ENCODE measurements around the gene VWA1. TPM values are rescaled to one million over a fixed set of nuclear protein-coding genes. Genes with fewer than 3 reads are reported as not detected.

Gene VWA1, protein sequence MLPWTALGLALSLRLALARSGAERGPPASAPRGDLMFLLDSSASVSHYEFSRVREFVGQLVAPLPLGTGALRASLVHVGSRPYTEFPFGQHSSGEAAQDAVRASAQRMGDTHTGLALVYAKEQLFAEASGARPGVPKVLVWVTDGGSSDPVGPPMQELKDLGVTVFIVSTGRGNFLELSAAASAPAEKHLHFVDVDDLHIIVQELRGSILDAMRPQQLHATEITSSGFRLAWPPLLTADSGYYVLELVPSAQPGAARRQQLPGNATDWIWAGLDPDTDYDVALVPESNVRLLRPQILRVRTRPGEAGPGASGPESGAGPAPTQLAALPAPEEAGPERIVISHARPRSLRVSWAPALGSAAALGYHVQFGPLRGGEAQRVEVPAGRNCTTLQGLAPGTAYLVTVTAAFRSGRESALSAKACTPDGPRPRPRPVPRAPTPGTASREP
- polyA plus RNA-seq (2012; ENCODE audit: insufficient read depth, insufficient read length): 1.1 TPM

DNA sequence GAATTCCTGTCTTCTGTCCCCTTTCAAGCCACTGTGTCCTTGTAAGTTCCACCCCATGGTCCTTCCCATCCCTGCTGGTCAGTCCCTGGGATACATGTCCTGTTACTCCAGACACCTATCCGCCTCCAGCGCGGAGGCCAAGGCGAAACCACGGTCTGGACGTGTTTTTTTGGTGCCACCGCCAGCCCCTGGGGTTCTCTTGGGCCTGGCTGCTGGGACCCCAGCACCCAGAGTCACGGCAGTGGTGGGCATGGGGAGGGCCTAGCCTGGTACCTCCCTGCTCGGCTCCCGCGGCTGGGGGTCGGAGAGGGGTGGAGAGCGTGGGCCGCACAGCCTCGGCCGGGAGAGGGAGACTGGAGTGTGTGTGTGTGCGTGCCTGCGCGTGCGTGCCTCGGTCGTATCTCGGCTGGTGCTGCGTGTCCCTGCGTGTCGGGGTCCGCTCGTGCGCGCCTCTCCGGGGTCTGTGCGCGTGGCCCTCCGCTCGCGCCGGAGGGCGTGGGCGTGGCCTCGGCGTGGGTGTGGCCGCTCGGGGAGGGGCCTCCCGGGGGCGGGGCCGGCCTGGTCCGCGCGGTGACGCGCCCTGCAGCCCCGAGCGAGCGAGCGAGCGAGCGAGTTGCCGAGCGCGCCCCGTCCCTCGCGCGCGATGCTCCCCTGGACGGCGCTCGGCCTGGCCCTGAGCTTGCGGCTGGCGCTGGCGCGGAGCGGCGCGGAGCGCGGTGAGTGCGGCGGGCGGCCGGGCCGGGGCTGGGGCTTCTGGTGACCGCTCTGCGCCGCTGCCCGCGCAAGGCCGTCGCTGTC lies at the start of gene VWA1:
Gene VWA1 (plus strand): TSS at position 585 of the 798 bp plus-strand sequence. CDS start 59 bp downstream, at position 644.
- H3K4me3 ChIP-seq (ENCODE audit: low read length): peak within 1 kb of the TSS; percentile 41
- peak; percentile 25 for DNase-seq (ENCODE audit: low read depth, low spot score)

DNA sequence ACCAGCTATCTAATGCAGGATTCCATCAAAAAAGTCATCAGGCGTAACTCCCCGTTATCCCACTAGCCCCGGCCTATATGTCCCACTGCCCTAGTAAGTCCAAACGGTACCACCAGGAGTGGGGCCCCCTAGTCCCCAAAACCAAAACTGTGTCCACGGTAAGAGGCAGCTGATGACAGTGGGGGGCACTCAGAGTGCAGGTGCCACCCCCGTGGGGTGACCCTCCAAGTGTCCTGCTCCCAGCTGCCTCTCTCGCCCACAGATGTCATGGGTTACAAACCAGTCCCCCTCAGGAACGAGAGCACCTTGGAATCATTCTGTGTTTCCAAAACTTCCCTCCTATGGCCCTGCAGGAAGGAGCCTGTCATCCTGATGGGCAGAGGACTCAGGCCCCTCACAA lies 49.6 kb upstream of the VWA1 start:
- H3K4me3 ChIP-seq (ENCODE audit: low read length): no peak overlapping the region
- no peak for DNase-seq (ENCODE audit: low read depth, low spot score)

DNA sequence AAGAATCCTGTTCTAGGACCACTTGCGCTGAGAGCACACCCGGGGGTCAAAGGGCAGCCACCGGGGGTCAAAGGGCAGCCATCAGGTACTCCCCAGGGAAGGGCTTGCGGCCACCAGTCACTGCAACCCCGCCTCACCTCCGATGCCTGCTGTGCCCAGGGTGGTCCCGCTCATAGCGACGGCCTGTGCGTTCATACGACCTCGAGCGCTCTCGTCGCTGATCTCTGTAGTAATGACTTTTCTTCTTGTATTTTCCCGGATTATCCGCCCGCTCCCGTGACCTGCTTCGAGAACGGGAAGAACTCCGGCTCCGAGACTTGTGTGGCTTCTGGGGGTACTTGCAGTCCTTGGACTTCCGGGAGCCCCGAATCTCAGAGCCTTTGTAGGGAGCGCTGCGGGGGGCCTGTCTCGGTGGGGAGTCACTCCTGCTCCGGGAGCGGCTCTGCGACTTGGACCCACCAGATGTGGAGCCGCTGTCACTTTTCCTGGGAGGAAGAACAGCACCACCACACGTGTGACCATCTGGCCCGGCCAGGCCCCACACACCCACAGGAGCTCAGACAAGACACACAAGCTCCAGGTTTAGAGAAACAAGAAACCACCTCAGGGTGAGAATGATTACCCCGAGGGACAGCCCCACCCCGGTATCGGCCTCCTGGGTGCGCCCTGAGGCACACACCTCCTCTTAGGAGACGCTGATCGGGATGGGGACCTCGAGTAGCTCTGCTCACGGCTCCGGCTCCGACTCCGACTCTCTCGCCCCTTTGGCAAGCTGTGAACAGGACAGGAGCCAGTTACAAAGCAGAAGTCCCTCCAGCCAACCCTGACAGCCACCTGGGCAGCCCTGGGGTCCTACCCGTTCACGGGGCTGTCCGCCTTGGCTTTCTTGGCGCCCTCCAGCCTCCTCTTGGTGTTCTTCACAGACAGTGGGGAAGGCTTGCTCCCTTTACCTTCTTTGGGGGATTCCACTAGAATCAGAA lies 48.1 kb upstream of the VWA1 start:
- DNase-seq (ENCODE audit: low read depth, low spot score): no peak
- no peak overlapping the region for H3K4me3 ChIP-seq (ENCODE audit: low read length)

DNA sequence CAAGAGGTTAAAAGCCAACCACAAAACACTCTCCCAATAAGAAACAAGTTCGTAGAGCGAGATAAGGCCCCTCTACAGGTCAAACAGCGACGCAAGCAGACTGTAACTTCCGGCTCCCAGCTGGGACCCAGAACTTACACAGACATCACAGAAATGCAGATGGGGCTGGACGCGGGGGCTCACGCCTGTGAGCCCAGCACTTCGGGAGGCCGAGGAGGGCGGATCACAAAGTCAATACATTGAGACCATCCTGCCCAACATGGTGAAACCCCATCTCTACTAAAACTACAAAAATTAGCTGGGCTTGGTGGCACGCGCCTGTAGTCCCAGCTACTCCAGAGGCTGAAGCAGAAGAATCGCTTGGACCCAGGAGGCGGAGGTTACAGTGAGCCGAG lies 47.4 kb upstream of the VWA1 start:
- H3K4me3 ChIP-seq (ENCODE audit: low read length): no peak overlapping the region
- DNase-seq (ENCODE audit: low read depth, low spot score): no peak

DNA sequence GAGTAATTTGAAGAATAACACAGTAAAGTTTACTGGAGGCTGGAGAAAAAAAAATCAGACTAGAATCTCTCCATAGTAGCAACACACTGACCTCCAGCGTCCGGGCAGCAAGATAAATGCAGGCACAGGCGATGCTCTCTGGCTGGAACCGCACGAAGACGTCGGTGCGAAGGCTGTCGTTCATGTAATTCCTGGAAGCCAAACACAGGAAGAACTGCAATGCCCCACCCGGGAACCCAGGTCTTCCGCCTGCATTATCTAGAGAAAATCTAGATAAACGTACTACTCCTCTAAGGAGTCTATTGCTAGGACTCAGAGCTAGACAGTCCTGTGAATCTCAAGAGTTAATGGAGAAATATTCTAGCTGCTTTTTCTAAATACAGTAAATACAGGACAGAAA lies 44.8 kb upstream of the VWA1 start:
- no peak overlapping the region for H3K4me3 ChIP-seq (ENCODE audit: low read length)
- no peak for DNase-seq (ENCODE audit: low read depth, low spot score)

DNA sequence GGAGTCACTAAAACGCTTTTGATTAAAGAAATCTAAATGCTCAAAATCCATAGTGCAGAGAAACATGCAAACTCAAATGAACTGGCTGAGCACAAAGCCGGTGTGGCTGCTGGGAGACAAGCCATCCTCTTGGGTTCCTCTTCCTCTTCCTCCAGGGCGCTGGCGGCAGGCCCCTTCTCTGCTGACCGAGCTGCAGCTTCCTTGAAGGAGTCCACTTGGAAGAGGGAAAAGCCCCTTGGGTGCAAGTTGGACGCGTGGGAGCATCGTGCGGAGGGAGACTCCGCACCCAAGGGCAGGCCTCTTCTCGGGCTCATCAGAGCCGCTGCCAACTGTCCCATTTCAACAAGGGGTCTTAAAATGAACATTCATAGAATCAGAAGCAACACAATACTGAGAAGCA lies 44.3 kb upstream of the VWA1 start:
- H3K4me3 ChIP-seq (ENCODE audit: low read length): no peak overlapping the region
- DNase-seq (ENCODE audit: low read depth, low spot score): no peak

DNA sequence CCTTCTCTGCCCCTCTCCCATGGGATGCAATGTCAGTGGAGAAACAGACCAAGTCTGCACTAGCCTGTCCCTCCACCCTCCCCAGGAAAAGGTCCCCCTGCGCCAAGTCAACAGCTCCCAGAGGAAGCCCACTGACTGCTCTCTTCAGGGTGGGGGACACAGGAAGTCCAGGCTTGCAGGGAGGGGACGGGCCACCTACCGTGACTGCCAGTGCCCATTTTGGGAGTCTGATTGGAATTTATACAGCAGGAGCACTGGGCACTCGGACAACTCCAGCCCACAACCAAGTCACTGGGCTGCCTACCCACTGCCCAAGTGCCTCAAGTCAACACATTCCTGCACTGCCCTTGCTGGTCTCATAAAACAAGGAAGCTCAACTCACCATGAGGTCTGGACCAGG lies 42.5 kb upstream of the VWA1 start:
- no peak for DNase-seq (ENCODE audit: low read depth, low spot score)
- H3K4me3 ChIP-seq (ENCODE audit: low read length): no peak overlapping the region

DNA sequence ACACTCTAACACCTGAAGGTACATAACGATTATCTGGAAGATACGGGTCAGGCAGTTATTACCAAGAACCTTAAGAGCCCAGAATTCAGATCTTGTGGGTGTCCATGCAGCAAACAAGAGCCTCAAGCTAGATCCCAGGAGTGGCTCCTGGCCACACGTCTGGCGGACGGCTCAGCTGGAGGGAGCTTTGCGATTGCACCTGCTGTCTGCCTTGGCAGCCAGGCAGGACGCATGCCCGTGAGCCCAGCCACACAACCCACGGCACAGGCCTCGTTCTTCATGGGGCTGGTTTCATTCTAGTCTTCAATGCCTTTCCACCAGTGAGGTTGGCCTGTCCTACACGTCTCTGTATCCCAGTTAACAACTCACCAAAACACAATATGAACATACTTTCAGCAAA lies 42.1 kb upstream of the VWA1 start:
- DNase-seq (ENCODE audit: low read depth, low spot score): no peak
- H3K4me3 ChIP-seq (ENCODE audit: low read length): no peak overlapping the region

DNA sequence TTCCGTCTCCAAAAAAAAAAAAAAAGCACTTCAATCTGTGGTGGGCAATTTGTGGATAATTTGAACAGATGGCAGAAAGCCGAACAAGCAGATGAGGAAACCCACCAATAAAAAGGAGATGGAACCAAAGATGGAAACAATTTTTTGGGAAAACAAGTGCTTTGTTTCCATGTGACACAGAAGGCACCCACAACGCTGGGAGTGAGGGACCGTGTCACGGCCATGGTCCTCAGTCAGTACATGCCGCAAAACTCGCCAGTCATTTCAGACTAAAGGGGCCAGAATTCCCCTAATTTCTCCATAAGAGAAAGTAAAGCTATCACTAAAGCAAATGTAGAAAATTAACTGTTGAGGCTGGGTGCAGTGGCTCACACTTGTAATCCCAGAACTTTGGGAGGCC lies 41.4 kb upstream of the VWA1 start:
- no peak for DNase-seq (ENCODE audit: low read depth, low spot score)
- no peak overlapping the region for H3K4me3 ChIP-seq (ENCODE audit: low read length)

DNA sequence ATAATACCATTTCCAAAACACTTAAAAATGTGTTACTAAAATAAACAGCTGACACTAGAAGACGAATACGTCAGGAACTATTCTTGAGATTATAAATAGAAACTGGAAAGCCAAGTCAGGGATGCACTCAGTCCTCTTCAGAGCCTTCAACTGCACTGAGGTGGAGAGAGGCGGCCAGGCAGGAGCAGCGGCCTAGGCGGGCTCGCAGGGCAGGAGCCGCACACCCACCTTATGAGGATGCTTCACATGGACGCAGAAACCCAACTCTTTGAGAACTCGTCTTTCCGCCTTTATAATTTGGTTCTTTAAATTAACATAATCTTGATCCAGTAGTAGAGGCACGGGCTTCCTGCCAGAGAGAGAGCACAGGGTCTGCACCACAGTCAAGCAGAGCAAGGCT lies 40.3 kb upstream of the VWA1 start:
- DNase-seq (ENCODE audit: low read depth, low spot score): no peak
- H3K4me3 ChIP-seq (ENCODE audit: low read length): no peak overlapping the region

DNA sequence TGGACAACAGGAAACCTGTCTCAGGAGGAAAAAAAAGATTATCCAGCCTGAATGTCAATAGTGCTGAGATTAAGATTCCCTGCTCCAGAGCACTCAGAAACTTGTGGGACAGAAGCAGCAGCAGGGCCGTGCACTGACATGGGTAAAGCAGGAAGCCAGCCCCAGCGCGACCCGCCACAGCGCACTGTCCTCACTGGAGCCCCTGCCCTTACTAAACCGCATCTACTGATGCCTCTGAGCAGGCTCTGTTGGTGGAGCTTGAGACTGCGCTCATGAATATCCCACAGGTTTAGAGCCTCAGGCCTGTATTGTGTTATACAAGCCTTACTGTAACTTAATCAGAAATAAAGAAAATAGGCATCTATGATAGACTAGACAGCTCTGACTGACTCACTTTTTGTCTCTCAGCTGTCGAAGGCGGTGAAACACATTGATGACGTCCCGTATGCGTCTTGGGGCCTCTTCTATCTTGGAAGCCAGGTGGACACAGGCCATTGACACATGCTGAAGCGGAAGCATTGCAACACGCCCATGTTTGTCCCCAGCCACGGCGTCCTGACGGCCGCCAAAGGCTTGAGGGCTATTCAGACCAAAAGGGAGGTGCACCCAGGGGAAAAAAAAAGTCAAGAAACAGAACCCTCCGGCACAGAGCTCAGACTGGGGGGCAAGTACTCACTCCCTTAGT lies 37.5 kb upstream of the VWA1 start:
- no peak for DNase-seq (ENCODE audit: low read depth, low spot score)
- peak overlapping the region; percentile 95 for H3K4me3 ChIP-seq (ENCODE audit: low read length)

DNA sequence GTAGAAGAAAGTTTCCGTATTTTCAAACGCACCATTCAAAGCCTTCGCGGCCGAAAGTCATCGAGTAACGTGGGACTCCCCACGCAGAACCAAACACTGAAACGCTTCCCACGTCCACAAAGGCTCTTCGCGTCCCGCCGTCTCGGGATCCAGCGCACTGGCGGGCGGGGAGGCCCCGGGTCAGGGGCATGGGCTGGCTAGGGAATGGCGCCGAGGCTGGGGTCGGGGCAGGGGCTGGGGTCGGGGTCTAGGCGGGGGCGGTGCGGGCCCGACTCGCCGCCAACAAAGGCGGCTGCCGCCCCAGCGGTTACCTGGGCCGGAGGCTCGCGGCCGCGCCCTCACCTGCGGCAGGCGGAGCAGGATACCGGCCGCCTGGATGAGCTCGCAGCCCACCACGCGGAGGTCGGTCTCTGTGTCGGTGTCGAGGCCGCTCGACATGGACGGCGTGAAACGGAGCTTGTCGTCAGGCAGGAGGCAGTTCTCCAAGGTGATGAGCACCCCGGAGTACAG lies 36.8 kb upstream of the VWA1 start:
- DNase-seq (ENCODE audit: low read depth, low spot score): no peak
- peak overlapping the region; percentile 95 for H3K4me3 ChIP-seq (ENCODE audit: low read length)

DNA sequence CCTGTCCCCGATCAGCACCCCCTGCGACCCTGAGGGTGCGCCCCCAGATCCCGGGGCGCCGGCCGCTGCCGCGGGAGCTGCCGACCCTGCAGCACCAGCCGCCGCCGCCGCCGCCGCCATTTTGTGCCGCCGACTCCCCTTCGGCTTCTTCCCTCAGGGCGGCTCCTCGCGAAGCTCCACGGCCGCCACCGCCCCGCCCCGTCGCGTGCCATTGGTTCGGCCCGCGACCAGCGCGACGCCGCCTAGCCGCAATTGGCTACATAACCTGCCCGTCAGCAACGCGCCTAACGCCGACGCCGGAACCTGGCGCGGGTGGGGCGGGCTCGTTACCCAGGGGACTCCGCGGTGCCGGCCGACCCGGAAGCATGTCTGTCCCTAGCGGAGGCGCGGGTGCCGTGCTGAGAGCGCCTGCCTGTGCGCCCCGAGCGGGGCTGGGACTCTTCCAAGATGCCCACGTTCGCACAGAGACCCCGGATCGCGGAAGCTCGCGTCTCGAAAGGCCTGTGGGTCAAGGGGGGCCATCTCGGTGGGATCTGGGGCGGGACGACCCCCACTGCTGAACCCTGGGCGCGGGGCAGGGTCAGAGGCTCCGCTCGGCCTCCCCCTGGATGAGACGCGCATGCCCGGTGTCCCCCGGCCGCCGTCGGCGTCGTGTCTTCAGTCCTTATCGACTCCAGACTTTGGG lies 36.2 kb upstream of the VWA1 start, which contains the start of gene CCNL2:
Gene CCNL2 (minus strand): TSS at position 149 of the 685 bp plus-strand sequence. CDS start 29 bp downstream, at position 120.
- peak within 1 kb of the TSS; percentile 96 for H3K4me3 ChIP-seq (ENCODE audit: low read length)
- DNase-seq (ENCODE audit: low read depth, low spot score): peak; percentile 97

DNA sequence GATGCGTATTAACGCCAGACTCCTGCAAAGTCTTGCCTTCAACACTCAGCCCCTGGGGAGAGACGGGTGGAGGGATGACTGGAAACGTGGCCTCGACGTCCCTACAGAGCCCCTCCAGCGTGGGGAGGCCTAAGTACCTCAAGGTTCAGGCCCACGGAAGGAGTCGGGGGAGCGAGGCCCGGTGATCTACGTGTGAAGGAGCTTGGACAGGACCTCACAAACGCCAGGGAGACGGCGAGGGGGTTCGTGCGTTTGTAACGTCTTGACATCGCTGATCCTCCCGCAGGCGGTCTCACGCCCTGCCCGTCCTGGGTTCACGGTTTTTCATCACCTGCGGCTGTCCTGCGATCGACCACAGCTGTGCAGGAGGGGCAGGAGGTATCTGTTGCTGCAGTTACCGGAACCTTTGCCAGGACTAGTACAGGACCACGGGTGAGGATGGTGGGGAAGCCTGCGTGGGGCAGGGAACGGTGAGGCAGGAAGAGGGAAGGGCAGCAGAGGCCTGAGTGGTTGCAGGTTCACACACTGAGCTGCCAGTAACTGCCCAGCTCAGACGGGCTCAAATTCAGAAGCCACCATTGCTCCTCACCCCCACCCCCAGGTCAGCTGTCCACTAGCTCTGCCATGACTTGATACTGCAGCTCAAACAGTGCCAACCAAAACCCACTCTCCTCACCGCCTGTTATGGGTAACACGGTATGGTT lies 35.5 kb upstream of the VWA1 start:
- DNase-seq (ENCODE audit: low read depth, low spot score): no peak
- H3K4me3 ChIP-seq (ENCODE audit: low read length): peak overlapping the region; percentile 96

DNA sequence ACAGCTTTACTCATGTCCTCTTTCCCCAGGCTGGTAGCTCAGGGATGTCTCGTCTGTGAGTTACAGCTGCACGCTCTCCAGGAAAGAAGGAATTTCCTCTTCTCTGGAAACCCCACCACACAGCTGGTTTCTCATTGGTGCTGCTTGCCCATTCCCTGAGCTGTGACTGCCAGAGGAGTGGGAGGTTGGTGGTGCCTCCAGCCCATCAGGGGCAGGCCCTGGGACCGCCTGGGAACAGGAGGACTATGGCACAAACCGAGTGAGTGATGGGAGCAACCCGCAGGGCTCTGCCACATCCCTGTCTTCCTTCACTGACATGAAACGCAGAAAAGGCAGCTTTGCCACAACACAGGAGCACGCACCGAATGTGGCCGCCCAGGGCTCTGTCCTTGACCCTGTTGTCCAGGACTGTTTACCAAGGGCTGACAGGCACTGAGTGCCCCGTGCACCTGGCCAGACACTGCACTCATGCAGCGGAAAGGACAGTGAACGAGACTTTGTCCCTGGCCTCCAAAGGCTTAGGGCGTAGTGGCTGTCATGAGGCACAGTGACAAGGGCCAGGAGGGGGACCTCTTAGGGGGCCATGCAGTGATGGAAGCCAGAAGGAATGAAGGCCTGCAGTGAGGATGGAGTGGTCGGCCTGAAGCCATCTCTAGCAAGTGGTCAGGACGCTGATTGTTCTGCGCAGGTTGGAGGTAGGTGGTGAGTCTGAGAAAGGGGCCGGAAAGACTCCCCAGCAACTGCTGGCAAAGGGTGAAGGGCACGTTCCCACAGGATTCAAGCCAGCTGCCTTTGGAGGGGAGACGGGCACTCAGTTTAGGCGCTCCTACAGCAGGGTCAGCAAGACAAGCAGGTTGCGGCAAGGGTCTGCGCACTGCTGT lies 34.7 kb upstream of the VWA1 start:
- peak overlapping the region; percentile 96 for H3K4me3 ChIP-seq (ENCODE audit: low read length)
- DNase-seq (ENCODE audit: low read depth, low spot score): no peak

DNA sequence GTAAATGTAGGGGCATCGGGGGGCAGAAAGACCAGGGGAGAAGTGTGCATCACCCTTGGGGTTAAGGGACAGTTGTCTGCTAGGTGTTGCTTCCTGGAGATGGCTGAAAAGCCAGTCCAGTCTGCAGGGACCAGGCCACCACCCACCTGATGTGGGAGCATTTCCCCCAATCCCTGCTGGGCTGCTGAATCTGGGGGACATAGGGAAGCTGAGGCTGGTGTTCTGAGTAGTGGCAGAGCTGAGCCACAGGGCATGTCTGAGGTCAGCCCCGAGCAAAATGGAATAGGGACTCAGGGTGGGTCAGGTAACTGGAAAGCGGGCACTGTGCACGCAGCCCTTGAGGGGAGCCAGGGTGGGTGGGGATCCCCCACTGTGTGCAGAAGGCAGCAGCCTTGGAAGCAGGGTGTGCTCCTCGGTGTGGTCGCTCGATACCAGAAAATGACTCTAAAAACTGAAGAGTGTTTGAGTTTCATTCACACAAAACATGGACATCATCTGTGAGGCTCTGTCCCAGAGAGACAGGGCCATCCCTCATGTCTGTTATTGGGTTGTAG lies 34.0 kb upstream of the VWA1 start:
- no peak overlapping the region for H3K4me3 ChIP-seq (ENCODE audit: low read length)
- DNase-seq (ENCODE audit: low read depth, low spot score): no peak
